ENCODE data around the gene ANKRD7.

ANKRD7 gene

DNA sequence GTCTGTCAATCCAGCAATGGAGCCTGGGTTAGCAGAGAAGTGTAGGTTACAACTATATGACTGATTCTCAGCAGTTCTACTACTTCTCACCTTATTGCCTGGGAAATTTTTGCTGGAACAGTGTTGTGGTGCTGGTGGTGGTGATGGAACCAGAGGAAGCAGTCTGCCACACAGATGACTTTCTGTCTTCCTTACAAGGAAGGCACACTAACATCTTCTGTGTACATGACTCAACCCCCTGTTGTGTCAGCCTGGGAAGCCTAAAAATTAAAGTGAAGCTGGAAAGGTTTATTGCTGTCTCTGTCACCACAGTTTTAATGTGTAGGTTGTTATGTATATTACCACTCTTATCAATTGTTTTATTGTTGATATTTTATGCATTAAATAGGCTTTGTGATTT, 40.3 kb downstream of the ANKRD7 start:
- peaks cover 9% of the 10 kb centered on the region for H3K27me3 Mint-ChIP-seq
- H3K36me3 Mint-ChIP-seq (ENCODE audit: low read depth) = no peaks in the 10 kb centered on the region
- H3K27ac Mint-ChIP-seq = no peak overlapping the region
- H3K4me3 Mint-ChIP-seq = no peak overlapping the region
- no peaks in the 10 kb centered on the region for H3K4me1 Mint-ChIP-seq (ENCODE audit: low read depth)
- no peaks in the 10 kb centered on the region for H3K9me3 Mint-ChIP-seq
- no peak for DNase-seq

DNA sequence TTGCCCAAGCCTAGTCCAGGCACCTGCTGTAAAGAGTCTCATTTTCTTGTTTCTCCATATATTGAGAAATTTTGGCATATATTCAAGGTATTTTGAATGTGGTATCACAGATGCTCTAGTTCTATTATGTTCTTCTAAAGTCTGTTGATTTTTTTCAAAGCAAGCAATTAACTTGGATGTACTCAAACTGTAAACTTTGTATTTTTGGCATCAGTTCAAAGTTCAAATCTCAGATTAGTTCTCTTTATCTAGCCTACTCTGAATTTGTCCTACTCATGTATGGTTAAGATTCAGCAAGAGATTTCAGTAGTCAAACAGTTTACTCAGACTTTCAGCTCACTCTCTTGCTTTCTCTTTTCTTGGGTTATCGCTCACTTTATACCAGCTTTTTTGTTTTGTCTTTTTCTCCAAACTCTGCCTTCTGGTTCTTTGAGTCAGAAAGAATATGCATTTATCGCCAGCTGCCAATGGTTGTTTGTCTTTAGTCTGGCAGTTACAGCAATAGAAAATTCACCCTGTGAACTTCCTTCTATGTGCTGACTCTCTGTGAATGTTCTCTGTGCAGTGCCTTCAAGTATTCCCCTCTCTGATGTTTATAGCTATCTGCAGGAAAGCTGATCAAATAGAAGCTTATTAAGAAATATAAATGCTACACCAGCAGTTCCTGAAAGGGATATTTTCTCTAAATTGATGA, 56.0 kb downstream of the ANKRD7 start:
- no peaks in the 10 kb centered on the region for H3K4me1 Mint-ChIP-seq (ENCODE audit: low read depth)

DNA sequence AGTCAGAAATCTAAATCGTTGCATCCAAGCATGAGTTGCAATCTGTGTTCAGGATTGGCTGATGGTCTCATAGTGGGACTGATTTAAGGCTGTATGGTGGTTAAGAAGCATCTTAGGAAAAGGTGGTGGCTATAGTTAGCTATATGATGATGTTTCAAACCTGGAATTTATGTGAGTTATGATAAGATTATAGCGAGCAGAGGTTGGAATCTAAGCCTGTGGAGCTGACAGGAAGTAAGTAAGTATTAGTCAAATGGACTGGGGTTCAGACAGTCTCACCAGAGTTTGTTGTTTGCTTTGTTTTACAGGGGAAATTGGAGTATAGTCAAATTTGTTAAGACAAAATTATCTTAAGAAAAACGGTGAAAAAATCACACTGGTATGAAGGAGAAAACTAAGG, 56.7 kb downstream of the ANKRD7 start:
- Mint-ChIP-seq H3K27ac (no peak overlapping the region), H3K9me3 (no peaks in the 10 kb centered on the region), H3K4me1 (ENCODE audit: low read depth) (no peaks in the 10 kb centered on the region), H3K36me3 (ENCODE audit: low read depth) (no peaks in the 10 kb centered on the region), H3K27me3 (peaks cover 55% of the 10 kb centered on the region), H3K4me3 (no peak overlapping the region)
- DNase-seq = no peak

More for the DNA sequence above, 56.0 kb downstream of the ANKRD7 start:
- no peaks in the 10 kb centered on the region for H3K36me3 Mint-ChIP-seq (ENCODE audit: low read depth)
- H3K27ac Mint-ChIP-seq = no peak overlapping the region
- peaks cover 51% of the 10 kb centered on the region for H3K27me3 Mint-ChIP-seq
- no peak for DNase-seq
- H3K4me3 Mint-ChIP-seq = no peak overlapping the region
- H3K9me3 Mint-ChIP-seq = no peaks in the 10 kb centered on the region

DNA sequence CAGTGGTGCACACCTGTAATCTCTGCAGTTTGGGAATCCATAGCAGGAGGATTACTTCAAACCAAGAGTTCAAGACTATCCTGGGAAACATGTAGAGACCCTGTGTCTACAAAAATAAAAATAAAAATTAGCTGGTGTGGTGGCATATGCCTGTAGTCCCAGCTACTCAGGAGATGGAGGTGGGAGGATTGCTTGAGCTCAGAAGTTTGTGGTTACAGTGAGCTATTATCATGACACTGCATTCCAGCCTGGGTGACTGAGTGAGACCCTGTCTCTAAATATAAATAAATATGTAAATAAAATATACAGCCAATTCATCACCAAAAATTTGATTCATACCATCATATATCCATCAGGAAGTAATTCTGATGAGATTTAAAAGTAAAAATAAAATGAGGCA, 60.9 kb downstream of the ANKRD7 start:
- no peak for DNase-seq
- peaks cover 3% of the 10 kb centered on the region for H3K36me3 Mint-ChIP-seq (ENCODE audit: low read depth)

DNA sequence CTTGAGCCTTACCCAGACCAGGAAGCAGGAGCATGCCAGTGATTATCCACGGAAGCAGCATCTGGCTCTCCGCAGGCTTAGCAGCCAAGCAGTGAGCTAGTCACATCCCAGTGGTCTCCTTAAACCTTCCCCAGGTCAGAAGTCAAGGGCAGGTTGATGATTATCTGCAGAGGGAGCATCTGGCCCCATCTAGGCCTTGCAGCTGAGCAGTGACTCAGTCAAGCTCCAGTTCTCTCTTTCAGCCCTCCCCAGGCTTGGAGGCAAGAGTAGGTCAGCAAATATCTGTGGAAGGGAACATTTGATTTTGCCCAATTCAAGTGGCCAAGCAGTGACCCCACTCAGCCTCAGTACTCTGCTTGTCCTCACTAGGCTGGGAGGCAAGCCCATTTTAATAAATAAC, 61.6 kb downstream of the ANKRD7 start:
- Mint-ChIP-seq H3K36me3 (ENCODE audit: low read depth) (peaks cover 3% of the 10 kb centered on the region), H3K27me3 (peaks cover 55% of the 10 kb centered on the region), H3K9me3 (peaks cover 17% of the 10 kb centered on the region), H3K4me3 (no peak overlapping the region), H3K4me1 (ENCODE audit: low read depth) (peaks cover 28% of the 10 kb centered on the region), H3K27ac (no peak overlapping the region)
- no peak for DNase-seq

More for the DNA sequence above, 60.9 kb downstream of the ANKRD7 start:
- Mint-ChIP-seq H3K9me3 (peaks cover 16% of the 10 kb centered on the region), H3K4me1 (ENCODE audit: low read depth) (peaks cover 28% of the 10 kb centered on the region), H3K27ac (no peak overlapping the region), H3K27me3 (peaks cover 57% of the 10 kb centered on the region), H3K4me3 (no peak overlapping the region)

DNA sequence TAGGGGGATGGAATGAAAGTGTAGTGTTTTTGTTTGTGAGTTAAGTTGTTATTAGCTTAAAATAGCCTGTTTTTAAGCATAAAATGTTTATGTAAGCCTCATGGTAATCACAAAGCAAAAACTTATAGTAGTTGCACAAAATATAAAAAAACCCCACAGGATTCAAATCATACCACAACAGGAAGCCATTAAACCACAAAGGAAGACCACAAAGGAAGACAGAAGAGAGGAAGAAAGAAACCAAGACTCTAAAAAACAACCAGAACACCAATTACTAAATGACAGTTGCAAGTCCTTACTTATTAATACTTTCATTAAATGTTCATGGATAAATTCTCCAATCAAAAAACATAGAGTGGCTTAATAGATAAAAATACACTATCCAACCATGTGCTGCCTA, 63.6 kb downstream of the ANKRD7 start:
- peaks cover 22% of the 10 kb centered on the region for H3K9me3 Mint-ChIP-seq
- peaks cover 3% of the 10 kb centered on the region for H3K36me3 Mint-ChIP-seq (ENCODE audit: low read depth)
- H3K27ac Mint-ChIP-seq = peak overlapping the region; percentile 4
- peak overlapping the region; percentile 34 for H3K4me3 Mint-ChIP-seq
- DNase-seq = no peak
- peaks cover 48% of the 10 kb centered on the region for H3K27me3 Mint-ChIP-seq
- peaks cover 28% of the 10 kb centered on the region for H3K4me1 Mint-ChIP-seq (ENCODE audit: low read depth)

DNA sequence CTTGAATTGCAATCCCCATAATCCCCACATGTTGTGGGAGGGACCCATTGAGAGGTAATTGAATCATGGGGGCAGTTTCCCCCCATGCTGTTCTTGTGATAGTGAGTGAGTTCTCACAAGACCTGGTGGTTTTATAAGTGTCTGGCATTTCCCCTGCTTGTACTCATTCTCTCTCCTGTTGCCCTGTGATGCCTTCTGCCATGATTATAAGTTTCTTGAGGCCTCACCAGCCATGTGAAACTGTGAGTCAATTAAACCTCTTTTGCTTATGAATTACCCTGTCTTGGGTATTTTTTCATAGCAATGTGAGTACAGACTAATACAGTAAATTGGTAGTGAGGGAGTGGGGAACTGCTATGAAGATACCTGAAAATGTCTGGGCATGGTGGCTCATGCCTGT, 65.0 kb downstream of the ANKRD7 start:
- no peak for DNase-seq
- no peak overlapping the region for H3K4me3 Mint-ChIP-seq
- H3K27ac Mint-ChIP-seq = no peak overlapping the region
- peaks cover 22% of the 10 kb centered on the region for H3K9me3 Mint-ChIP-seq
- H3K4me1 Mint-ChIP-seq (ENCODE audit: low read depth) = peaks cover 28% of the 10 kb centered on the region
- peaks cover 3% of the 10 kb centered on the region for H3K36me3 Mint-ChIP-seq (ENCODE audit: low read depth)
- H3K27me3 Mint-ChIP-seq = peaks cover 50% of the 10 kb centered on the region
